T-helper 1 cell treated with Interleukin-12 subunit alpha and Interleukin-12 subunit beta and Interleukin-4 antibody, amounts not matched to agents 30 μg/mL and 1 μg/mL, for 36 hours (primary cell): ENCODE measurements around the gene GPC6.

ENCODE experiments used
- H3K27ac Mint-ChIP-seq: one replicate; pipeline ENCODE4 v1.8.0; 2021; ENCODE audit warnings: mild to moderate bottlenecking, mixed read lengths
- H3K27me3 Mint-ChIP-seq: one replicate; pipeline ENCODE4 v1.8.0; 2021; ENCODE audit warnings: low read depth, mixed read lengths
- H3K36me3 Mint-ChIP-seq: one replicate; pipeline ENCODE4 v1.8.0; 2021; ENCODE audit warnings: low read depth, mixed read lengths
- H3K4me1 Mint-ChIP-seq: one replicate; pipeline ENCODE4 v1.8.0; 2021; ENCODE audit warnings: low read depth, mixed read lengths
- H3K4me3 Mint-ChIP-seq: one replicate; pipeline ENCODE4 v1.8.0; 2021; ENCODE audit warnings: mild to moderate bottlenecking, moderate library complexity, mixed read lengths
- H3K9me3 Mint-ChIP-seq: one replicate; pipeline ENCODE4 v1.8.0; 2021; ENCODE audit warnings: mixed read lengths

Gene GPC6

GRCh38 chr13:93517658-93518057, 291.1 kb downstream of the GPC6 start:
- no peaks in the 10 kb centered on the region for H3K4me1 Mint-ChIP-seq
- H3K9me3 Mint-ChIP-seq: no peaks in the 10 kb centered on the region
- H3K4me3 Mint-ChIP-seq: no peak overlapping the region
- no peaks in the 10 kb centered on the region for H3K27me3 Mint-ChIP-seq
- no peak overlapping the region for H3K27ac Mint-ChIP-seq
- H3K36me3 Mint-ChIP-seq: no peaks in the 10 kb centered on the region

DNA sequence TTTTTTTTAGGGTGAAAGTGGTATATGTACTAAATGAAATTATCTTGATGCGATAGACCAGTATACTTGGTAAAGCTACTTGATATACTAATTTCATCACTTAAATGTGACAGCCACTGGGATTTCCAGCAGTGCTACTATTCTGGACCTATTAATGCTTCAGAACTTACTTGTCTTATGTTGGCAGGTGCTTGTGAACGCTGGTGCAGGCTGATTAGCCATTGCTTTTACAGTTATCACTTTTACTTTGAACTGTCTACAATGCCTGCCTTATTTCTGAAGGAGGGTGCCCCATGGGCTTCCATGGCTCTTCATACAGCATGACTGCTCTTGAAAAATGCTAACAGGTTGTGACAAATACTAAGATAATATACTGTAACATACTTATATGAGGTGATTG, 294.7 kb downstream of the GPC6 start:
- no peak overlapping the region for H3K27ac Mint-ChIP-seq
- H3K27me3 Mint-ChIP-seq: no peaks in the 10 kb centered on the region
- no peaks in the 10 kb centered on the region for H3K4me1 Mint-ChIP-seq
- H3K4me3 Mint-ChIP-seq: no peak overlapping the region
- H3K36me3 Mint-ChIP-seq: no peaks in the 10 kb centered on the region
- no peaks in the 10 kb centered on the region for H3K9me3 Mint-ChIP-seq

GRCh38 chr13:93522501-93522900, 295.9 kb downstream of the GPC6 start:
- no peaks in the 10 kb centered on the region for H3K36me3 Mint-ChIP-seq
- H3K27me3 Mint-ChIP-seq: no peaks in the 10 kb centered on the region
- H3K4me3 Mint-ChIP-seq: no peak overlapping the region
- no peak overlapping the region for H3K27ac Mint-ChIP-seq
- H3K9me3 Mint-ChIP-seq: no peaks in the 10 kb centered on the region
- no peaks in the 10 kb centered on the region for H3K4me1 Mint-ChIP-seq

GRCh38 chr13:93525087-93525486, 298.5 kb downstream of the GPC6 start:
- H3K4me1 Mint-ChIP-seq: no peaks in the 10 kb centered on the region
- H3K4me3 Mint-ChIP-seq: no peak overlapping the region
- H3K9me3 Mint-ChIP-seq: no peaks in the 10 kb centered on the region
- no peaks in the 10 kb centered on the region for H3K27me3 Mint-ChIP-seq
- no peaks in the 10 kb centered on the region for H3K36me3 Mint-ChIP-seq
- no peak overlapping the region for H3K27ac Mint-ChIP-seq

DNA sequence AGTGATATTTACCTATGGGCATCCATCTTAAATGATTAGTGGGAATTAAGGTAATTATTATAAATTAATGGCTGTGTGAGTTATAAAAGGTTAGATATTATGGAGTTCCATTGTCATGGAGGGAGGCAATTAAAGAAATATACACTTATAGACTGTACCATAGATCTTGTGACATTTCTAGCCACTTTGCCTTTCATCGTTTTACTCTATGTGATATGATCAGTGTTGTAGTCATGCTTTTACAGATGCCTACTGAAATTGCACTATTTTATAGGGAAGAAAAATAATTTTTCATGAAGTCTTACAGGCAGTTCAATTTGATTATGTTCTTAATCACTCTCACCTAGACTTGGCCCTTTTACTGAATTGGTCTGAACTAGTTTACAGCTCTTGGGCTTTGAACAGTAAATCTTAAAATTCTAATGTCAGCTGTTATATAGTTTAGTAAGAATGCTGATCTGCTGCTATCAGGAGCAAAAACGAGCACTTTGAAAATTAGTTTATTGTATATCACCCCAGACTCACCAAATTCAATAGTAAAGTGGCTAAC, 301.2 kb downstream of the GPC6 start:
- Mint-ChIP-seq H3K4me3 (no peak overlapping the region), H3K27ac (no peak overlapping the region), H3K27me3 (no peaks in the 10 kb centered on the region), H3K36me3 (no peaks in the 10 kb centered on the region), H3K4me1 (no peaks in the 10 kb centered on the region), H3K9me3 (no peaks in the 10 kb centered on the region)

DNA sequence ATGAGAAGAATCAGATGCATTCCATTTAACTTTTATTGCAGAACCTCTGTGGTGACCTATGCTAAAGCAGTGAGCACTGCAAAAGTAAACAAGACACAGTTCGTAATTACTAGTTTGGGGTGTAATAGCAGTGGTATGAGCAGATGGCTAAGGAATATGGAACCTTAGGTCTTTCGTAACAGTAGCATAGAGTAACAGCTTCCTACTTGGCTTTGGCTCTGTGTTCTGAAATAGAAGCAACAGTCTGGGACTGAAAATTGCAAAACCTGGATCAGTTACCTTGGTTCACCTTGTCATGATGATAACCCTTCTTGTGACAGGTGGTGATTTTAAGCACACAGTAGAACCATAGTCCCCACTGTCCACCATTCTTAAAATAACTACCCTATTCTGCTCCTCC, 303.4 kb downstream of the GPC6 start:
- Mint-ChIP-seq H3K4me3 (no peak overlapping the region), H3K9me3 (no peaks in the 10 kb centered on the region), H3K27me3 (no peaks in the 10 kb centered on the region), H3K4me1 (no peaks in the 10 kb centered on the region), H3K36me3 (no peaks in the 10 kb centered on the region), H3K27ac (no peak overlapping the region)

DNA sequence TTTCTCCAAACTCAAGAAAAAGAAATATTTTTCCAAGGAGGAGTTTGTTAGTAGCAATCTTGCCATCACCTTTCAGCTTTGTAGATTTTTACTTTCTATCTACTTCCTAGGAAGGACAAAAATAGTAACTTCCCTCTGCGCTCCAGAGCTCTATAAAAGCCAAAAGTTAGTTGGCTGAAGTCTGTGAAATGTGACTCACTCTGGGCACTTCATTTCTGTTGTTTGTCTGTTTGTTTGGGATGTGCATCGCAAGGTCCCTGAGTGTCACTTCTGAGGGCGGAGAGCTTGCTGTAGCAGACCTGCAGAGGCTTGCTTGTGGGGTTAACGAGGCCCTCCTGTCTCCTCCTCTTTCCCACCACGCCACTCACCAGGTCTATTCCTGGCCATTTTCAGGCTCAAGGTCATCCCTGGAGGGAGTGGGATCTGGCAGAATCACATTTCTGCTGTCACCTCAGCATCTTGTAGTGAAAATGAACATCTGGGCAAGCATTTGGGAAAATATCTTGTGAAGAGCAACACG, 307.6 kb downstream of the GPC6 start:
- Mint-ChIP-seq H3K4me1 (no peaks in the 10 kb centered on the region), H3K9me3 (no peaks in the 10 kb centered on the region), H3K27me3 (no peaks in the 10 kb centered on the region), H3K4me3 (no peak overlapping the region), H3K36me3 (no peaks in the 10 kb centered on the region), H3K27ac (no peak overlapping the region)

DNA sequence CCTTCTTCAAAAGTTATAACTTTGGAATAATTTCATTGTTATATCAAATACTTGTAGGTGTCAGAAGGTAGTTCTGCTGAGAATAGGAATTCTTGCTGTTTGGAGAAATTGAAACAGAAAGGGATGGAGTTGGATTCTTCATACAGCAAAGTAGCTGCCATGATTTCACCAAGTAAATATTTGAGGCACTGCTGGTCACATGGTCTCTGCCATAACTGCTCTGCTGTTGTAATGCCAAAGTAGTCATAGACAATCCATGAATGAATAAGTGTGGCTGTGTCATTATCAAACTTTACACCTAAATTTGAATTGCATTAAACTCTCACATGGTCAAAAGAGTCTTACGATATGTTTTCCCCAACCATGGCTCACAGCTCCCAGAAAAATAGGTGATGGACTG, 308.6 kb downstream of the GPC6 start:
- Mint-ChIP-seq H3K4me1 (no peaks in the 10 kb centered on the region), H3K4me3 (no peak overlapping the region), H3K27me3 (no peaks in the 10 kb centered on the region)

DNA sequence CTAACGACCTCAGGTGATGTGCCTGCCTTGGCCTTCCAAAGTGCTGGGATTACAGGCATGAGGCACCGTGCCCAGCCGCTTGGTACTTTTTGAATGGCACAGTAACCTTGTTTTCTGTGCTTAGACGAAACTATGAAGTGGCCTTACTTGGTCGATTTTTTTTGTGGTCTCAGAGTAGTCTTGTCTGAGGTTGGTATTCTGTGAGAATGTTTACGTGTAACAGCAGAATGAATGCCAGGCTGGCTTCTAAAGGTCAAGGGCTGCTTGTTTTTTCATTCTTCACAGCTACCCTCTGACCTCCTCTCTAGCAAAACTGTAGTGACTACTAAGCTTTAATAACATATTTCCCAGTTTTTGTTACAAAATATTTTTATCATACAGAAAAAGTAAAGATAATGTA, 313.3 kb downstream of the GPC6 start:
- no peaks in the 10 kb centered on the region for H3K27me3 Mint-ChIP-seq
- no peak overlapping the region for H3K4me3 Mint-ChIP-seq
- no peaks in the 10 kb centered on the region for H3K4me1 Mint-ChIP-seq
- peaks cover 5% of the 10 kb centered on the region for H3K9me3 Mint-ChIP-seq
- no peaks in the 10 kb centered on the region for H3K36me3 Mint-ChIP-seq
- H3K27ac Mint-ChIP-seq: no peak overlapping the region

More for the DNA sequence above, 308.6 kb downstream of the GPC6 start:
- no peaks in the 10 kb centered on the region for H3K9me3 Mint-ChIP-seq
- no peaks in the 10 kb centered on the region for H3K36me3 Mint-ChIP-seq
- no peak overlapping the region for H3K27ac Mint-ChIP-seq

DNA sequence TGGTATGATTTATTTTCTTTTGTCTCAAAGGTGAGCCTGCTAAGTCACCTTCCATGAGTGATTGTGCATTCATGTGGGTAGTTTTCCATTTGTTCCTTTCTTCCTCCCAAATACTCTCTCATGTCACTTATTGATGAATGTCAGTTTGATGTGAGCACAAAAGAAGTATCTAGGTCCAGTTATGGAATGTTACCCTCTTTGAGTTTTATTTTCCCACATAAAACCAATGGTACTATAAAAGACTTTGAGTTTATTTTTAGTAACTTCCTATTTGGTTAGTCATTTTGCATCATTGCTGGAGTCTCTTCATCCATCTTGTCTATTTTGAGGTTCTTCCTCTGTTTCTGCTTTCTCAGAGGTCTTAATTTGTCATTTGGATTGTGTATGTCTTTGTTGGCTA, 321.3 kb downstream of the GPC6 start:
- H3K9me3 Mint-ChIP-seq: peaks cover 5% of the 10 kb centered on the region

DNA sequence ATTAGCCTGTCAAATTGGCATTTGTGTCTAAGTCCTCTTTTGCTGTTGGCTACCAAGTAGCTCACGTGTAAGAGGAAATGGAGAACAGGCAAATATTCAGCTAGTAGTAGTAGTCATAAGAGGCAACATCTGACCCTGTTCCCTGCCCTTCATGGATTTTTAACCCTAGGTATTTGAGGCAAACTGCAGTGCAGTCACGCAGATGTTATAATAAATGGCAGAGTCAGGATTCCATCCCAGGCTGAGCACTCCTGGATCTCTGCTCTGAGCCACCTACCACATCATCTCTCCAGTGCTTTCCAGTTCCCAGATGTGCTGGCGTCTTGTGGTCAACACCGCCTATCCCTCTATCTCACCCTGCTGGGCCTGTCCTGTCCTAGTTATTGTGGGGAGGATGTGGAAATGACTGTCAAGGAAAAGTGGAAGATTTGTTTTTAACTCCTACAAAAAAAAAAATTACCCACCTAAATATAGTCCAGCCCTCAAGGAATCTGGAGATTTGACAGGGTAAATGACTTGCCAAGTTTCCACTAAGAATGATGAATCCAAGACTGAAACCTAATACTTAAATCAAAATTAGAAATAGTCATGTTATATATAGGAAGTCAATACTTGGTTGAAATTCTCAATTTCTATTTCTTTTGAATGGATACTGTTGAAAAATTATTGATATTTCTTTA, 322.9 kb downstream of the GPC6 start:
- no peak overlapping the region for H3K27ac Mint-ChIP-seq
- no peaks in the 10 kb centered on the region for H3K4me1 Mint-ChIP-seq
- H3K9me3 Mint-ChIP-seq: no peaks in the 10 kb centered on the region
- no peaks in the 10 kb centered on the region for H3K27me3 Mint-ChIP-seq
- no peak overlapping the region for H3K4me3 Mint-ChIP-seq
- no peaks in the 10 kb centered on the region for H3K36me3 Mint-ChIP-seq

More for the DNA sequence above, 321.3 kb downstream of the GPC6 start:
- no peak overlapping the region for H3K4me3 Mint-ChIP-seq
- H3K27ac Mint-ChIP-seq: no peak overlapping the region
- H3K36me3 Mint-ChIP-seq: no peaks in the 10 kb centered on the region
- no peaks in the 10 kb centered on the region for H3K4me1 Mint-ChIP-seq
- H3K27me3 Mint-ChIP-seq: no peaks in the 10 kb centered on the region

DNA sequence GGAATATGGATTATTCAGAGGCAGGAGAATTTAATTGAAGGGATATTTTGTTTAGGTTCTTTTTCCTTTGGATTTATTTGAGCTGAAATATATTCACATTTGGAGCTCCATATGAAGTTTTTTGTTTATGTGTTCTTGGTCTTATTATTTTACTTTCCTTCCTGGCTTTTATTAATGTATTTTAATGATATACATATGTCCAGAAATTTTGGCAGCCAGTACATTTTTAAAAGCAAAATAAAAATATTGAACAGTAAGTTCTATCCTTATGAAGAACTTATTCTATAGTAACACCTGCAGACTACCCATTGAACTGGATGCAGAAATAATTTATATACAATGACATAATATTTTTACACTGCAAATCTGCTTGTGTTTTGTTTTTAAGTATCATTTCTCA, 323.6 kb downstream of the GPC6 start:
- no peak overlapping the region for H3K4me3 Mint-ChIP-seq
- no peaks in the 10 kb centered on the region for H3K27me3 Mint-ChIP-seq
- no peaks in the 10 kb centered on the region for H3K36me3 Mint-ChIP-seq
- H3K4me1 Mint-ChIP-seq: no peaks in the 10 kb centered on the region
- no peak overlapping the region for H3K27ac Mint-ChIP-seq
- H3K9me3 Mint-ChIP-seq: no peaks in the 10 kb centered on the region

DNA sequence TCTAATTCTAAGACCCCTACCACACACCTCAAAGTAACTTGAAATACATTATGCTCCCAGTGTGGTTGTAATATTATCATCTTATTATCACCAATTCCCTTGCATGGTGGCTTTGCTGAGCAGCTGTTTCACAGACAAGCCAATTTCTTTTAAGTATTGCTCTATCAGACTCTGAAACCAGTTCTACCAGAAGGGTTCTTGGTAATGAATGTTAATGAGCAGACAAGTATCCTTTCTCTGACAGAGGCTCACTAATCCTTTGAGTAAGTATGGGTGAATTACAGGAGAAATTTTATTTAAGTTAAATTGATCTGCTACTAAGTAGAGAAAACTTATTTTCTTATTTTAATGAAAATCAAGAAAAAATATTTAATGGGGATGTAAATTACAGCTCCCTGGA, 326.0 kb downstream of the GPC6 start:
- H3K27ac Mint-ChIP-seq: no peak overlapping the region
- no peaks in the 10 kb centered on the region for H3K9me3 Mint-ChIP-seq
- no peak overlapping the region for H3K4me3 Mint-ChIP-seq
- no peaks in the 10 kb centered on the region for H3K27me3 Mint-ChIP-seq
- no peaks in the 10 kb centered on the region for H3K4me1 Mint-ChIP-seq
- no peaks in the 10 kb centered on the region for H3K36me3 Mint-ChIP-seq

GRCh38 chr13:93554514-93554913, 327.9 kb downstream of the GPC6 start:
- no peak overlapping the region for H3K4me3 Mint-ChIP-seq
- no peaks in the 10 kb centered on the region for H3K9me3 Mint-ChIP-seq
- no peaks in the 10 kb centered on the region for H3K4me1 Mint-ChIP-seq
- no peaks in the 10 kb centered on the region for H3K27me3 Mint-ChIP-seq
- no peak overlapping the region for H3K27ac Mint-ChIP-seq
- no peaks in the 10 kb centered on the region for H3K36me3 Mint-ChIP-seq

DNA sequence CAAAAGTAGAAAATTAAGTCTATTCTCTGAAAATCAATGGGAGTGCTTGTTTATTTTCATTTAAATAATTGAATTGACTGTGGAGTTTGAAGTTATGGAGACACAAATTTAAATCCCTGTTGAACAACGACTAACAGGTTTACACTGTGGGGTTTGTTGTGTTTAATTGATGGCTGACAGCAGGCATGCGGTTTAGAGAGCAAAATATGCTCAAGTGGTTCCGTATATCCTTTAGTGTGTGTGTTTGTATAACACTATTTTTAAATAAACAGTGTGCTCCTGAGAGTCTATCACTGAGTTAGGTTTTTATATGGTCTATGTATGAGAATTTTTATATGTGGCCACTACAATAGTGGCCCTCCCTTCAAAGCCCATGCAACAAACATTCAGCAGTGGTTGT, 332.0 kb downstream of the GPC6 start:
- H3K27ac Mint-ChIP-seq: no peak overlapping the region
- H3K4me1 Mint-ChIP-seq: no peaks in the 10 kb centered on the region
- H3K27me3 Mint-ChIP-seq: no peaks in the 10 kb centered on the region
- no peaks in the 10 kb centered on the region for H3K36me3 Mint-ChIP-seq
- no peak overlapping the region for H3K4me3 Mint-ChIP-seq
- H3K9me3 Mint-ChIP-seq: no peaks in the 10 kb centered on the region
